Esophagus (tissue), 2 donors: ENCODE data around the gene CLOCK. TPM values are rescaled to one million over a fixed set of nuclear protein-coding genes. Genes with fewer than 3 reads are reported as not detected.

Source experiments
- H3K27ac ChIP-seq, 2 donors: one replicate each; pipeline ENCODE4 v1.5.1; 2013; ENCODE audit warnings: low read depth in 2 of 2, mild to moderate bottlenecking in 2 of 2, inconsistent platforms in 1 of 2, low read length in 1 of 2, moderate library complexity in 1 of 2
- H3K27me3 ChIP-seq, 2 donors: one replicate each; pipeline ENCODE4 v1.6.1; 2013; ENCODE audit warnings: low read length in 2 of 2, control low read depth in 1 of 2, mild to moderate bottlenecking in 1 of 2; ENCODE audit not compliant: insufficient read depth in 2 of 2, control insufficient read depth in 1 of 2
- H3K36me3 ChIP-seq, 2 donors: one replicate each; pipeline ENCODE4 v1.6.1; 2013; ENCODE audit warnings: low read length in 1 of 2; ENCODE audit not compliant: control insufficient read depth in 2 of 2, insufficient read depth in 2 of 2
- H3K4me1 ChIP-seq, 2 donors: one replicate each; pipeline ENCODE4 v1.6.1; 2013; ENCODE audit warnings: low read length in 1 of 2; ENCODE audit not compliant: control insufficient read depth in 2 of 2, insufficient read depth in 2 of 2
- H3K4me3 ChIP-seq, 2 donors: one replicate each; pipeline ENCODE4 v1.5.1; 2013; ENCODE audit warnings: low read length in 2 of 2, mild to moderate bottlenecking in 2 of 2, low read depth in 1 of 2, moderate library complexity in 1 of 2
- H3K9me3 ChIP-seq, 2 donors: one replicate each; pipeline ENCODE4 v1.6.1; 2013; ENCODE audit warnings: mild to moderate bottlenecking in 2 of 2, low read depth in 1 of 2, low read length in 1 of 2, moderate library complexity in 1 of 2; ENCODE audit not compliant: control insufficient read depth in 2 of 2, insufficient read depth in 1 of 2
- WGBS, 2 donors: extraction: QIAGEN DNeasy Blood & Tissue Kit; methylation state at CpG; one replicate each; pipeline ENCODE4 v1.1.7; 2013; 5-methylcytosine and 5-hydroxymethylcytosine counted together
- polyA plus RNA-seq, 2 donors: library from polyadenylated mRNA; stranded (reverse); fragments of 200-250 nt; gene quantifications; one replicate each; pipeline ENCODE4 v1.2.3, GENCODE V29; 2013
- donor health status: healthy with polysubstance abuse.
- donor health status: Bipolar disorder and iron deficiency.

CLOCK gene
- polyA plus RNA-seq, 2 donors, result 8.0 to 8.3 TPM

DNA sequence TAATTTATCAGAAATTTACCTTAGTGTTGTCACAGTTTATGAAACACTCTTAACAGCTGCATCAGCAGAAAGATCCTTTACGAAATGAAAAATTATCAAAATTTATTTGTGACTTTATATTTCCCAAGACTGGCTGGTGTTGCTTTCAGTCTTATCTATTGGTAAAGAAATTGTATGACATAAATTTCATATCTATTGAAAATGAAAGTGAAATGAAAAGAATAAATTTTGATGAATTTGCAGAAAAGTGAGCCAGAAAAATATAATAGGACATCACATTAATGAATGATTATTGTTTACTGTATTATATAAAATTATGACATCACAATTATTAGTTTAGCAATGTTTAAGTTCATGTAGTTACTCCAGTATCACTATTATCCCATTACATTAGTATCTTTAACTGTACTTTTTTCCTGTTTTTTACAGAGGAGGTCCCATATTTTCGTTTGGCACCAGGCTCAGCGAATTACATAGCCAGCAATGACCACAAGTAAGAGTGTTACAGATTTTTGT is 164.2 kb downstream of the CLOCK start:
- no peak overlapping the region for H3K4me3 ChIP-seq
- no peaks in the 10 kb centered on the region for H3K36me3 ChIP-seq
- H3K27me3 ChIP-seq, result no peaks in the 10 kb centered on the region
- WGBS, 2 donors, result 86 to 91% methylated on average over 3 of the region's 3 CpGs
- no peaks in the 10 kb centered on the region for H3K9me3 ChIP-seq
- no peak overlapping the region for H3K27ac ChIP-seq
- no peaks in the 10 kb centered on the region for H3K4me1 ChIP-seq

- Histone ChIP-seq H3K27ac (no peak overlapping the region), H3K9me3 (no peaks in the 10 kb centered on the region), H3K4me1 (no peaks in the 10 kb centered on the region), H3K36me3 (no peaks in the 10 kb centered on the region), H3K4me3 (no peak overlapping the region), H3K27me3 (no peaks in the 10 kb centered on the region)
- WGBS, 2 donors, result 93 to 94% methylated on average over 7 of the region's 7 CpGs
These were observed 165.2 kb downstream of the CLOCK start for GRCh38 chr4:55381502-55381901.

- Histone ChIP-seq H3K27me3 (no peaks in the 10 kb centered on the region), H3K9me3 (no peaks in the 10 kb centered on the region), H3K27ac (no peak overlapping the region), H3K4me3 (no peak overlapping the region), H3K4me1 (no peaks in the 10 kb centered on the region), H3K36me3 (no peaks in the 10 kb centered on the region)
- 79 to 90% methylated on average over 2 of the region's 2 CpGs for WGBS, 2 donors
These were observed 166.1 kb downstream of the CLOCK start for GRCh38 chr4:55380576-55380975.

DNA sequence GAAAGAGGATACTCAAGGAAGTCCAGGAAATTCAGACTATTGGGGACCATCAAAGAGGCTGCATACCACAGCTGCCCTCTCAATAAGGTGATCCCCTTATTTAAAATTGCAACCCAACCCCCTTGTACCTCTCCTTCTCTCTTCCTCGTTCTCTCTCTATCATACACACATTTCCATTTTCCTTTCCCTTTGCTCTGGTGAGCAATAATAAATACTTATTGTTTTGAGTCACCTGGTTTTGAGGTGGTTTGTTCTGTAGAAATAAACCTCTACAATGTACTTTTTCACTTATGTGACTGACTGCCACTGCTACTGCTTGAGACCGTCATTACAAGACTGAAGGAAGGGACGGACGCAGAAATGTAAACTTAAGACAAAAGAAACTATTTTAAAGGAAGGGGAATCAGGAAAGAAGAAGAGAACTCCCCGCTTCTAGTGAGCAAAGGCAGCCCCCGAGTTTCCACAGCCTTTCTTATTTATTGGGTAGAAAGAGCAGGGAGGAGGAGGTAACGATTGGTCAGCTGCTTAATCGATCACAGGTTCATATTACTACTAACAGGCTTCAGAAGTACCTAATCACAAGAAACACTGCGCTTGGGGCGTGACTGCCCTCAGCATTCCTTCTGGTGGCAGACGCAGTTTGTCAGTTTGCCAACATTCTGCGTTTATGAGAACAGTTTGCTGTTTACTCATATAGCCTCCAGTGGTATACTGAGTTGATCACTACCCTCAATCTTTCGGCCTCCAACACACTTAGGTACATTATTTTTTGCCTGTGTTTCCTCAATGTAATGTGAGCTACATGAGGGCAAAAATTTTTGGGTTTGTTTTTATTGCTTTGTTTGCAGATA is 167.9 kb downstream of the CLOCK start:
- Histone ChIP-seq H3K27me3 (no peaks in the 10 kb centered on the region), H3K4me1 (no peaks in the 10 kb centered on the region), H3K4me3 (no peak overlapping the region), H3K36me3 (no peaks in the 10 kb centered on the region), H3K27ac (no peak overlapping the region), H3K9me3 (no peaks in the 10 kb centered on the region)
- 52 to 56% methylated on average over 13 of the region's 13 CpGs for WGBS, 2 donors

Other genes with a start within 250 kb of the CLOCK start
- gene SRD5A3, start 200.7 kb downstream of the CLOCK start, polyA plus RNA-seq, result 10 to 100 TPM; 22.4 to 25.1 TPM
- gene TMEM165, start 151.0 kb downstream of the CLOCK start, polyA plus RNA-seq, result 10 to 100 TPM; 66.3 to 84.6 TPM
- 1 to 10 TPM in 1 of 2 donors, under 1 TPM in 1; 0.39 to 1.2 TPM for gene PDCL2, start 45.3 kb upstream of the CLOCK start, polyA plus RNA-seq
- 100 to 1,000 TPM in 1 of 2 donors, 10 to 100 TPM in 1; 47.9 to 138 TPM for gene NMU, start 89.4 kb upstream of the CLOCK start, polyA plus RNA-seq